ENCODE results near the gene PEMT. TPM values are rescaled to one million over a fixed set of nuclear protein-coding genes. Genes with fewer than 3 reads are reported as not detected.

Gene PEMT
- total RNA-seq, 1 experiment from 2014 or later: 53.5 TPM

Other genes starting within 250 kb of the PEMT start
- gene MED9, start 114.7 kb downstream of the PEMT start, total RNA-seq (2014; rRNA removed; shearing (Covaris generic); ENCODE audit: low replicate concordance): 7.0 and 13.3 TPM in 2 replicates
- gene RASD1, start 95.3 kb downstream of the PEMT start, total RNA-seq (2014; rRNA removed; shearing (Covaris generic); ENCODE audit: low replicate concordance): 0.67 and 5.6 TPM in 2 replicates
- gene RAI1, start 89.8 kb upstream of the PEMT start, total RNA-seq (2014; rRNA removed; shearing (Covaris generic); ENCODE audit: low replicate concordance): 2.9 and 7.1 TPM in 2 replicates
- 36.0 and 59.3 TPM in 2 replicates for gene SREBF1, start 245.3 kb upstream of the PEMT start, total RNA-seq (2014; rRNA removed; shearing (Covaris generic); ENCODE audit: low replicate concordance)